Measurements from ENCODE around the gene PUS3. TPM values are rescaled to one million over a fixed set of nuclear protein-coding genes. Genes with fewer than 3 reads are reported as not detected.
"Not testable (repeated sequence)": the region's sequence is repeated elsewhere in the genome, so short reads cannot be mapped to it uniquely, and the experiment has no call there.

Gene PUS3
- total RNA-seq, 4 donors from 2014 or later = 7.1 to 20.2 (median 8.5) TPM

- H3K4me1 ChIP-seq = peaks cover 0 to 7% (median 3%) of the 10 kb centered on the region in 4 donors
- no peaks in the 10 kb centered on the region for H3K36me3 ChIP-seq
- no peaks in the 10 kb centered on the region for H3K9me3 ChIP-seq
- peaks cover 0 to 16% (median 0%) of the 10 kb centered on the region in 4 donors for H3K27me3 ChIP-seq
- H3K27ac ChIP-seq (replicated peaks in 1 of 4) = no peak overlapping the region
- H3K4me3 ChIP-seq = no peak overlapping the region
- WGBS = 89% methylated on average over 3 of the region's 3 CpGs
- DNase-seq (ENCODE audit: extremely low spot score) = peak; percentile 55
- intact Hi-C loops (cut with DNase I) = loop anchor here (5.0 kb wide), 1 partner anchor 140 kb away; the partner anchor contains the start of gene CDON
- TF ChIP-seq EP300 (IDR thresholded peaks at IDR 0.05) = no peak
- TF ChIP-seq CTCF (IDR thresholded peaks at IDR 0.05) = no peak
- no peak for TF ChIP-seq POLR2AphosphoS5 (IDR thresholded peaks at IDR 0.05)
- TF ChIP-seq POLR2A (IDR thresholded peaks at IDR 0.05; ENCODE audit: low read depth) = no peak
Observed at GRCh38 chr11:125922156-125922555, 19.1 kb upstream of the PUS3 start.

- peaks cover 0 to 7% (median 3%) of the 10 kb centered on the region in 4 donors for H3K4me1 ChIP-seq
- H3K36me3 ChIP-seq = no peaks in the 10 kb centered on the region
- no peaks in the 10 kb centered on the region for H3K9me3 ChIP-seq
- DNase-seq (ENCODE audit: extremely low spot score) = peak; percentile 17
- no peak overlapping the region for H3K27ac ChIP-seq (replicated peaks in 1 of 4)
- H3K27me3 ChIP-seq = peaks cover 0 to 20% (median 0%) of the 10 kb centered on the region in 4 donors
- no peak overlapping the region for H3K4me3 ChIP-seq
- WGBS = 85% methylated on average over 9 of the region's 9 CpGs
- intact Hi-C loops (cut with DNase I) = loop anchor here (5.0 kb wide), 1 partner anchor 141 kb away; the partner anchor contains the start of gene CDON
- TF ChIP-seq POLR2A (IDR thresholded peaks at IDR 0.05; ENCODE audit: low read depth) (no peak), CTCF (IDR thresholded peaks at IDR 0.05) (no peak), EP300 (IDR thresholded peaks at IDR 0.05) (no peak), POLR2AphosphoS5 (IDR thresholded peaks at IDR 0.05) (no peak)
Observed at GRCh38 chr11:125921042-125921441, 18.0 kb upstream of the PUS3 start.

- peaks cover 0 to 26% (median 0%) of the 10 kb centered on the region in 4 donors for H3K27me3 ChIP-seq
Observed at GRCh38 chr11:125918140-125918840, 15.3 kb upstream of the PUS3 start.

GRCh38 chr11:125916683-125917347, 13.8 kb upstream of the PUS3 start:
- TF ChIP-seq POLR2AphosphoS5 (IDR thresholded peaks at IDR 0.05) = no peak
- TF ChIP-seq POLR2A (IDR thresholded peaks at IDR 0.05; ENCODE audit: low read depth) = no peak
- TF ChIP-seq CTCF (IDR thresholded peaks at IDR 0.05) = no peak
- no peak for TF ChIP-seq EP300 (IDR thresholded peaks at IDR 0.05)
- WGBS = 86% methylated on average over 12 of the region's 12 CpGs
- H3K27me3 ChIP-seq = peaks cover 0 to 26% (median 0%) of the 10 kb centered on the region in 4 donors

More at GRCh38 chr11:125918140-125918840, 15.3 kb upstream of the PUS3 start:
- 74% methylated on average over 13 of the region's 13 CpGs for WGBS
- Histone ChIP-seq H3K9me3 (no peaks in the 10 kb centered on the region), H3K36me3 (no peaks in the 10 kb centered on the region), H3K4me1 (no peaks in the 10 kb centered on the region), H3K4me3 (no peak overlapping the region), H3K27ac (replicated peaks in 1 of 4) (no peak overlapping the region)
- TF ChIP-seq POLR2AphosphoS5 (IDR thresholded peaks at IDR 0.05) (no peak), EP300 (IDR thresholded peaks at IDR 0.05) (no peak), CTCF (IDR thresholded peaks at IDR 0.05) (no peak), POLR2A (IDR thresholded peaks at IDR 0.05; ENCODE audit: low read depth) (no peak)
- intact Hi-C loops (cut with DNase I) = no loop called here
- DNase-seq (ENCODE audit: extremely low spot score) = peak; percentile 84

GRCh38 chr11:125914601-125915000, 11.6 kb upstream of the PUS3 start:
- DNase-seq (ENCODE audit: extremely low spot score) = peak; percentile 42
- peaks cover 0 to 26% (median 0%) of the 10 kb centered on the region in 4 donors for H3K27me3 ChIP-seq
- H3K27ac ChIP-seq (replicated peaks in 1 of 4); H3K4me1 ChIP-seq; H3K9me3 ChIP-seq; intact Hi-C loops (cut with DNase I); H3K36me3 ChIP-seq; H3K4me3 ChIP-seq: not testable (repeated sequence)
- WGBS = 75% methylated on average over 3 of the region's 3 CpGs

More at GRCh38 chr11:125916683-125917347, 13.8 kb upstream of the PUS3 start:
- Histone ChIP-seq H3K4me3 (no peak overlapping the region), H3K36me3 (no peaks in the 10 kb centered on the region), H3K27ac (replicated peaks in 1 of 4) (no peak overlapping the region), H3K4me1 (no peaks in the 10 kb centered on the region), H3K9me3 (no peaks in the 10 kb centered on the region)
- intact Hi-C loops (cut with DNase I) = no loop called here
- peak; percentile 53 for DNase-seq (ENCODE audit: extremely low spot score)

Measured in esophagus muscularis mucosa (tissue), 4 donors.